WERI-Rb-1 (cell line): Measurements from ENCODE around the gene STAT5B.
A peak's percentile ranks its signal among the peaks of the same experiment; 100 is the strongest.

Experiments
- DNase-seq: peaks from one replicate; pipeline ENCODE4 v3.0.0-alpha.2; 2020
- H3K27ac ChIP-seq: fragments of 250-450 bp; sonication (Bioruptor Pico); 2 replicates; pipeline ENCODE4 v1.5.1; 2020; ENCODE audit warnings: mild to moderate bottlenecking, moderate library complexity
- H3K27me3 ChIP-seq: fragments of 250-450 bp; sonication (Bioruptor Pico); 2 replicates; pipeline ENCODE4 v1.5.1; 2021; ENCODE audit warnings: mild to moderate bottlenecking, low read depth, moderate library complexity; ENCODE audit not compliant: insufficient read depth, severe bottlenecking
- H3K36me3 ChIP-seq: fragments of 250-450 bp; sonication (Bioruptor Pico); 2 replicates; pipeline ENCODE4 v1.5.1; 2020; ENCODE audit warnings: mild to moderate bottlenecking, moderate library complexity
- H3K4me3 ChIP-seq: 2 replicates; pipeline ENCODE4 v1.5.1; 2011; ENCODE audit warnings: low read depth, mild to moderate bottlenecking, control low read depth, low read length
- H3K9me3 ChIP-seq: fragments of 250-450 bp; sonication (Bioruptor Pico); 2 replicates; pipeline ENCODE4 v1.5.1; 2021; ENCODE audit warnings: mild to moderate bottlenecking, moderate library complexity; ENCODE audit not compliant: severe bottlenecking
- TF ChIP-seq, protein P1 (sequence below): IDR thresholded peaks from 2 replicates; pipeline ENCODE4 v1.5.1; 2011; ENCODE audit warnings: low read depth, mild to moderate bottlenecking, control low read depth, inconsistent platforms, low read length

STAT5B gene

DNA sequence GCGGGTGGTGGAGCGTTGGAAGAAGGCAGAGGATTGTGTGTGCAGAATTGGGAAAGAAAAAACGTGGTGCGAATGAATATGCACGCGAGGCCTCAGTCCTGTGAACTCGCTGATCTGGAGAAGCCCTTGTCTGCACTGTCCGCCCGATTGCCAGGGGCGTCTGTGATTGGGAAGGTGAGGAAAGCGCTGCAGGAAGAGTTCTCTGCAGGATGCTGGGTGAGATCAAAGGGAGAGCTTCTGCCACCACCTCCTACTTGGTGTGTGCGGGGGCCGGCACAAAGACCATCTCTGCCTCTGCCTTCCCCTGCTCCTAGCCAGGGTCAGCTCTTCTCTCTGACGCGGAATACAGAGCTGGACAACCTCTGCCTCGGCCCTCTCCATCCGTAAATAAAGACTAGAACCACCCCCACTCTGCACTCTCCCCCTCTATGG is 120.6 kb downstream of the STAT5B start:
- H3K36me3 ChIP-seq, result peaks cover 12% of the 10 kb centered on the region
- peaks cover 4% of the 10 kb centered on the region for H3K9me3 ChIP-seq
- H3K4me3 ChIP-seq, result no peak overlapping the region
- H3K27me3 ChIP-seq, result no peaks in the 10 kb centered on the region
- H3K27ac ChIP-seq, result no peak overlapping the region
- TF ChIP-seq, protein P1, sequence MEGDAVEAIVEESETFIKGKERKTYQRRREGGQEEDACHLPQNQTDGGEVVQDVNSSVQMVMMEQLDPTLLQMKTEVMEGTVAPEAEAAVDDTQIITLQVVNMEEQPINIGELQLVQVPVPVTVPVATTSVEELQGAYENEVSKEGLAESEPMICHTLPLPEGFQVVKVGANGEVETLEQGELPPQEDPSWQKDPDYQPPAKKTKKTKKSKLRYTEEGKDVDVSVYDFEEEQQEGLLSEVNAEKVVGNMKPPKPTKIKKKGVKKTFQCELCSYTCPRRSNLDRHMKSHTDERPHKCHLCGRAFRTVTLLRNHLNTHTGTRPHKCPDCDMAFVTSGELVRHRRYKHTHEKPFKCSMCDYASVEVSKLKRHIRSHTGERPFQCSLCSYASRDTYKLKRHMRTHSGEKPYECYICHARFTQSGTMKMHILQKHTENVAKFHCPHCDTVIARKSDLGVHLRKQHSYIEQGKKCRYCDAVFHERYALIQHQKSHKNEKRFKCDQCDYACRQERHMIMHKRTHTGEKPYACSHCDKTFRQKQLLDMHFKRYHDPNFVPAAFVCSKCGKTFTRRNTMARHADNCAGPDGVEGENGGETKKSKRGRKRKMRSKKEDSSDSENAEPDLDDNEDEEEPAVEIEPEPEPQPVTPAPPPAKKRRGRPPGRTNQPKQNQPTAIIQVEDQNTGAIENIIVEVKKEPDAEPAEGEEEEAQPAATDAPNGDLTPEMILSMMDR, result no peak
- DNase-seq, result no peak

DNA sequence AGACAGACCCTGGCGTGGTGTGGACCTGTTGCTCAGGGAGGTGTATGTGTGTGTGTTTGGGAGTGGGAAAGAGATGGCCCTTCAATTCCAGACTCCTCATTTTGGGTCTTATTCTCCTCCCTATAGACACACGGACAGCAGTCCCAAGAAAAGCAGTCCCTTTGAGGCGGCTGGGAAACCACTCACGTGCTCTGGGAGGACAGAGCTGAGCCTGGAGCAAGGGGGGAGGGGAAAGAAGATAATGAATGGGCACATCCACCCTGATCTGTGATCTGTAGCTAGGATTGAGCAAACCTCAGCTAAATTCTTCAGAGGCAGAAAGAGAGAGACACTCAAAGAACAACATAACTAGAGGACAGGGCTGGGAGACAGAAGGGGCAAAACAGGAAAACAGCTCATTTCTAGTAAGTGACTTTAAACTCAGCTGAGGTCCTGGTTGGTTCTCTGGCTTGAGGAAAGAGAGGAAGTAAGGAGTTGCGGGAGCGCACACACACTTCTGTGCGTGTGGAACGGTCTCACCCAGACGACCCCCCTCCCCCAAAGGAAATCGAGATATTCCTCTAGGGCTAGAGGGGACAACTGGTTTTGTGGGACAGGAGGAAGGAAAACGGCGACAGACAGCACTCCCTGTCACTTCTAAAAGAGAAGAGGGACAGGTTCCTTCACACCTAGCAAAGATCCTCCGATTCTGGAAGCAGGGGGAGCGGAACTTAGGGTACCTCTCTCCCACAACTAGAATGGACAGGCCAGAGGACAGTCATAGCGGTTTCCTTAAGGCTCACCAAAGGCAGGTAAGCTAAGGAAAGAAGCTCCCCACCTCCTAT is 122.1 kb downstream of the STAT5B start:
- Histone ChIP-seq H3K27ac (peak overlapping the region; percentile 80), H3K27me3 (no peaks in the 10 kb centered on the region), H3K4me3 (peak overlapping the region; percentile 92), H3K9me3 (peaks cover 4% of the 10 kb centered on the region), H3K36me3 (peaks cover 21% of the 10 kb centered on the region)
- TF ChIP-seq, protein P1, result no peak
- no peak for DNase-seq
